HCT116 (cell line): ENCODE data around the gene TLK1. TPM values are rescaled to one million over a fixed set of nuclear protein-coding genes. Genes with fewer than 3 reads are reported as not detected.

ENCODE experiments used
- ATAC-seq: fragments of 200-7000 bp; cut with Tn5 transposase; 2 replicates; pipeline ENCODE4 v1.9.1; 2020; ENCODE audit warnings: mild to moderate bottlenecking, moderate library complexity
- BruUV-seq: library from RNA; stranded (reverse); fragments of 400-500 nt; replicated peaks from 2 replicates; lab custom pipeline; 2021; lab: Mats Ljungman, UMichigan
- CTCF ChIA-PET: fragments of 300-600 bp; sonication (Branson Sonifier 250); formaldehyde crosslinking; loops from one replicate; lab custom pipeline; 2021; ENCODE audit warnings: antibody characterized with exemption; lab: Charles Lee
- POLR2A ChIA-PET: fragments of 300-600, 350-600 bp; sonication (Branson Sonifier 250); formaldehyde crosslinking; loops from one replicate; lab custom pipeline; 2021; ENCODE audit warnings: antibody characterized with exemption; lab: Charles Lee
- RAD21 ChIA-PET, 2 experiments: fragments of 300-600 bp; sonication (Branson Sonifier 250); formaldehyde crosslinking; loops; one replicate each; lab custom pipeline; 2023; ENCODE audit warnings: low total read pairs in 2 of 2; ENCODE audit not compliant: uncharacterized antibody in 2 of 2, unreplicated experiment in 2 of 2, low non-redundant PET in 1 of 2; lab: Charles Lee
- DNase-seq: peaks from one replicate; pipeline ENCODE4 v3.0.0-alpha.2; 2010; ENCODE audit warnings: low read depth, low spot score
- H2AFZ ChIP-seq: fragments of 200-600 bp; shearing (Covaris generic), sonication (generic); 2 replicates; pipeline ENCODE4 v1.6.1; 2017; ENCODE audit warnings: low read depth, mixed run types, mixed read lengths, antibody characterized with exemption, low read length; ENCODE audit not compliant: poor library complexity, severe bottlenecking
- H3K27ac ChIP-seq: 2 replicates; pipeline ENCODE4 v1.5.1; 2012; ENCODE audit warnings: low read depth, low read length
- H3K27me3 ChIP-seq: fragments of 200-600 bp; sonication (generic); 2 replicates; pipeline ENCODE4 v1.6.1; 2016; ENCODE audit warnings: mixed run types, low read length, mixed read lengths; ENCODE audit not compliant: insufficient read depth
- H3K36me3 ChIP-seq, 2 experiments: fragments of 200-500 bp in 1 of 2; fragments of 200-600 bp in 1 of 2; sonication (Bioruptor generic) in 1 of 2; sonication (generic) in 1 of 2; 2 replicates each; pipeline versions ENCODE4 v1.5.1 to v1.6.1; 2014 to 2016; ENCODE audit warnings: low read length in 2 of 2, inconsistent platforms in 1 of 2, mixed read lengths in 1 of 2, mixed run types in 1 of 2; ENCODE audit not compliant: insufficient read depth in 2 of 2, control insufficient read depth in 1 of 2
- H3K4me1 ChIP-seq, 2 experiments: fragments of 200-600 bp in 1 of 2; sonication (generic) in 1 of 2; 2 replicates each; pipeline versions ENCODE4 v1.5.1 to v1.6.1; 2012 to 2017; ENCODE audit warnings: low read length in 2 of 2, inconsistent platforms in 1 of 2, mild to moderate bottlenecking in 1 of 2, mixed read lengths in 1 of 2, mixed run types in 1 of 2, moderate library complexity in 1 of 2; ENCODE audit not compliant: insufficient read depth in 2 of 2, control insufficient read depth in 1 of 2
- H3K4me2 ChIP-seq: fragments of 200-600 bp; sonication (generic); 2 replicates; pipeline ENCODE4 v1.6.1; 2017; ENCODE audit warnings: mixed run types, low read length, mixed read lengths
- H3K4me3 ChIP-seq, 2 experiments: fragments of 200-600 bp in 1 of 2; sonication (generic) in 1 of 2; replicated peaks in 1 of 2; 2 replicates each; pipeline ENCODE4 v1.5.1; 2011 to 2016; ENCODE audit warnings: low read length in 2 of 2, control low read depth in 1 of 2, low read depth in 1 of 2, mild to moderate bottlenecking in 1 of 2, mixed read lengths in 1 of 2, mixed run types in 1 of 2
- H3K79me2 ChIP-seq: fragments of 200-600 bp; sonication (generic); 2 replicates; pipeline ENCODE4 v1.6.1; 2017; ENCODE audit warnings: mild to moderate bottlenecking, mixed run types, low read length, moderate library complexity, mixed read lengths; ENCODE audit not compliant: insufficient read depth
- H3K9ac ChIP-seq: fragments of 200-600 bp; sonication (generic); 2 replicates; pipeline ENCODE4 v1.6.1; 2016; ENCODE audit warnings: low read length, mixed read lengths
- H3K9me2 ChIP-seq: fragments of 200-600 bp; sonication (generic), shearing (Covaris generic); 2 replicates; pipeline ENCODE4 v1.6.1; 2017; ENCODE audit warnings: mixed run types, mild to moderate bottlenecking, moderate library complexity; ENCODE audit not compliant: insufficient read depth
- H3K9me3 ChIP-seq, 2 experiments: fragments of 200-500 bp in 1 of 2; fragments of 200-600 bp in 1 of 2; sonication (Bioruptor generic) in 1 of 2; sonication (generic) in 1 of 2; 2 replicates each; pipeline ENCODE4 v1.6.1; 2014 to 2017; ENCODE audit warnings: low read length in 2 of 2, mixed read lengths in 2 of 2, inconsistent platforms in 1 of 2, low read depth in 1 of 2, mild to moderate bottlenecking in 1 of 2, mixed run types in 1 of 2, moderate library complexity in 1 of 2; ENCODE audit not compliant: control insufficient read depth in 1 of 2, insufficient read depth in 1 of 2
- H4K20me1 ChIP-seq: fragments of 200-600 bp; sonication (generic), shearing (Covaris generic); 2 replicates; pipeline ENCODE4 v1.6.1; 2017; ENCODE audit warnings: mixed run types, mild to moderate bottlenecking, moderate library complexity; ENCODE audit not compliant: insufficient read depth
- CEBPB ChIP-seq: IDR thresholded peaks from 2 replicates; pipeline ENCODE4 v1.6.1; 2012; ENCODE audit warnings: low read depth
- EZH2 ChIP-seq: fragments of 200-600 bp; sonication (generic); IDR thresholded peaks from 2 replicates; pipeline ENCODE4 v1.6.1; 2017; ENCODE audit warnings: antibody characterized with exemption, mixed run types
- EZH2phosphoT487 ChIP-seq: fragments of 200-600 bp; IDR thresholded peaks from 2 replicates; pipeline ENCODE4 v1.6.1; 2018; ENCODE audit warnings: antibody characterized with exemption, borderline replicate concordance
- JUND ChIP-seq: IDR thresholded peaks from 2 replicates; pipeline ENCODE4 v1.6.1; 2012
- POLR2A ChIP-seq: IDR thresholded peaks from 2 replicates; pipeline ENCODE4 v1.7.0; 2011; ENCODE audit warnings: borderline replicate concordance; ENCODE audit not compliant: insufficient read depth, insufficient read length; ENCODE audit errors: extremely low read depth
- SP1 ChIP-seq: IDR thresholded peaks from 2 replicates; pipeline ENCODE4 v1.6.1; 2012; ENCODE audit warnings: low read depth
- SRF ChIP-seq: IDR thresholded peaks from 2 replicates; pipeline ENCODE4 v1.6.1; 2012; ENCODE audit warnings: low read depth
- TCF7L2 ChIP-seq: IDR thresholded peaks from 2 replicates; pipeline ENCODE4 v1.7.0; 2011; ENCODE audit warnings: borderline replicate concordance, inconsistent platforms; ENCODE audit not compliant: insufficient read depth, insufficient read length; ENCODE audit errors: extremely low read depth
- YY1 ChIP-seq: IDR thresholded peaks from 2 replicates; pipeline ENCODE4 v1.6.1; 2011; ENCODE audit warnings: low read length, low read depth, moderate library complexity, mild to moderate bottlenecking; ENCODE audit not compliant: insufficient replicate concordance; ENCODE audit errors: extremely low read depth
- ZFX ChIP-seq: fragments of 450-650 bp; IDR thresholded peaks from 2 replicates; pipeline ENCODE4 v1.6.1; 2017
- intact Hi-C: fragments of 100-400 bp; cut with micrococcal nuclease; formaldehyde crosslinking; loops from 2 replicates; pipeline ENCODE4 v1.10.0; 2022
- total RNA-seq: library from RNA; stranded (reverse); gene quantifications from one replicate; pipeline ENCODE4 v1.2.1, GENCODE V29; 2021; ENCODE audit not compliant: unreplicated experiment
- TF ChIP-seq, protein P1 (sequence below): IDR thresholded peaks from 2 replicates; pipeline ENCODE4 v1.6.1; 2012; ENCODE audit warnings: low read depth
- TF ChIP-seq, protein P2 (sequence below): IDR thresholded peaks from 2 replicates; pipeline ENCODE4 v1.6.1; 2011; ENCODE audit warnings: mild to moderate bottlenecking, low read length, moderate library complexity; ENCODE audit not compliant: insufficient replicate concordance; ENCODE audit errors: extremely low read depth
- TF ChIP-seq, protein P3 (sequence below), 3 experiments: fragments of 200-600 bp in 1 of 3; sonication (generic) in 1 of 3; IDR thresholded peaks in 2 of 3; conservative IDR thresholded peaks in 1 of 3; 2 replicates each; pipeline ENCODE4 v1.5.1; 2012 to 2017; ENCODE audit warnings: low read depth in 2 of 3, low read length in 2 of 3, antibody characterized with exemption in 1 of 3, borderline replicate concordance in 1 of 3, control low read depth in 1 of 3, mild to moderate bottlenecking in 1 of 3, mixed read lengths in 1 of 3, mixed run types in 1 of 3, moderate library complexity in 1 of 3; ENCODE audit not compliant: insufficient read depth in 1 of 3

The TLK1 gene
- total RNA-seq, 1 experiment from 2014 or later = 57.7 TPM

- Histone ChIP-seq H4K20me1 (no peaks in the 10 kb centered on the region), H3K4me1 (peaks cover 12 to 19% of the 10 kb centered on the region in 2 experiments; a peak in 3 of 4 replicates), H2AFZ (peak overlapping the region; percentile 48), H3K79me2 (no peaks in the 10 kb centered on the region), H3K4me3 (peak overlapping the region in 1 of 2 experiments; percentile 62; a peak in 2 of 4 replicates), H3K36me3 (peaks cover 0 to 7% of the 10 kb centered on the region in 2 experiments; a peak in 1 of 4 replicates), H3K9me3 (no peaks in the 10 kb centered on the region), H3K4me2 (peak overlapping the region; percentile 95), H3K27ac (no peak overlapping the region), H3K9ac (peak overlapping the region; percentile 67), H3K9me2 (no peaks in the 10 kb centered on the region), H3K27me3 (no peaks in the 10 kb centered on the region)
- BruUV-seq = no TSS peak
- POLR2A ChIA-PET = interaction anchor here (0.7 to 1.1 kb wide), 2 partner anchors 49 to 444 kb away, joined by 3 read pairs; no protein-coding TSS in a partner anchor
- no peak for TF ChIP-seq ZFX
- TF ChIP-seq SP1 = no peak
- TF ChIP-seq, protein P1, sequence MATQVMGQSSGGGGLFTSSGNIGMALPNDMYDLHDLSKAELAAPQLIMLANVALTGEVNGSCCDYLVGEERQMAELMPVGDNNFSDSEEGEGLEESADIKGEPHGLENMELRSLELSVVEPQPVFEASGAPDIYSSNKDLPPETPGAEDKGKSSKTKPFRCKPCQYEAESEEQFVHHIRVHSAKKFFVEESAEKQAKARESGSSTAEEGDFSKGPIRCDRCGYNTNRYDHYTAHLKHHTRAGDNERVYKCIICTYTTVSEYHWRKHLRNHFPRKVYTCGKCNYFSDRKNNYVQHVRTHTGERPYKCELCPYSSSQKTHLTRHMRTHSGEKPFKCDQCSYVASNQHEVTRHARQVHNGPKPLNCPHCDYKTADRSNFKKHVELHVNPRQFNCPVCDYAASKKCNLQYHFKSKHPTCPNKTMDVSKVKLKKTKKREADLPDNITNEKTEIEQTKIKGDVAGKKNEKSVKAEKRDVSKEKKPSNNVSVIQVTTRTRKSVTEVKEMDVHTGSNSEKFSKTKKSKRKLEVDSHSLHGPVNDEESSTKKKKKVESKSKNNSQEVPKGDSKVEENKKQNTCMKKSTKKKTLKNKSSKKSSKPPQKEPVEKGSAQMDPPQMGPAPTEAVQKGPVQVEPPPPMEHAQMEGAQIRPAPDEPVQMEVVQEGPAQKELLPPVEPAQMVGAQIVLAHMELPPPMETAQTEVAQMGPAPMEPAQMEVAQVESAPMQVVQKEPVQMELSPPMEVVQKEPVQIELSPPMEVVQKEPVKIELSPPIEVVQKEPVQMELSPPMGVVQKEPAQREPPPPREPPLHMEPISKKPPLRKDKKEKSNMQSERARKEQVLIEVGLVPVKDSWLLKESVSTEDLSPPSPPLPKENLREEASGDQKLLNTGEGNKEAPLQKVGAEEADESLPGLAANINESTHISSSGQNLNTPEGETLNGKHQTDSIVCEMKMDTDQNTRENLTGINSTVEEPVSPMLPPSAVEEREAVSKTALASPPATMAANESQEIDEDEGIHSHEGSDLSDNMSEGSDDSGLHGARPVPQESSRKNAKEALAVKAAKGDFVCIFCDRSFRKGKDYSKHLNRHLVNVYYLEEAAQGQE = no peak
- no peak for TF ChIP-seq CEBPB
- TF ChIP-seq YY1 = no peak
- no peak for TF ChIP-seq EZH2
- TF ChIP-seq TCF7L2 = no peak
- no peak for TF ChIP-seq SRF
- TF ChIP-seq, protein P2, sequence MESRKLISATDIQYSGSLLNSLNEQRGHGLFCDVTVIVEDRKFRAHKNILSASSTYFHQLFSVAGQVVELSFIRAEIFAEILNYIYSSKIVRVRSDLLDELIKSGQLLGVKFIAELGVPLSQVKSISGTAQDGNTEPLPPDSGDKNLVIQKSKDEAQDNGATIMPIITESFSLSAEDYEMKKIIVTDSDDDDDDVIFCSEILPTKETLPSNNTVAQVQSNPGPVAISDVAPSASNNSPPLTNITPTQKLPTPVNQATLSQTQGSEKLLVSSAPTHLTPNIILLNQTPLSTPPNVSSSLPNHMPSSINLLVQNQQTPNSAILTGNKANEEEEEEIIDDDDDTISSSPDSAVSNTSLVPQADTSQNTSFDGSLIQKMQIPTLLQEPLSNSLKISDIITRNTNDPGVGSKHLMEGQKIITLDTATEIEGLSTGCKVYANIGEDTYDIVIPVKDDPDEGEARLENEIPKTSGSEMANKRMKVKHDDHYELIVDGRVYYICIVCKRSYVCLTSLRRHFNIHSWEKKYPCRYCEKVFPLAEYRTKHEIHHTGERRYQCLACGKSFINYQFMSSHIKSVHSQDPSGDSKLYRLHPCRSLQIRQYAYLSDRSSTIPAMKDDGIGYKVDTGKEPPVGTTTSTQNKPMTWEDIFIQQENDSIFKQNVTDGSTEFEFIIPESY = no peak
- TF ChIP-seq EZH2phosphoT487 = no peak
- no peak for TF ChIP-seq JUND
- no peak for TF ChIP-seq POLR2A
- TF ChIP-seq, protein P3, sequence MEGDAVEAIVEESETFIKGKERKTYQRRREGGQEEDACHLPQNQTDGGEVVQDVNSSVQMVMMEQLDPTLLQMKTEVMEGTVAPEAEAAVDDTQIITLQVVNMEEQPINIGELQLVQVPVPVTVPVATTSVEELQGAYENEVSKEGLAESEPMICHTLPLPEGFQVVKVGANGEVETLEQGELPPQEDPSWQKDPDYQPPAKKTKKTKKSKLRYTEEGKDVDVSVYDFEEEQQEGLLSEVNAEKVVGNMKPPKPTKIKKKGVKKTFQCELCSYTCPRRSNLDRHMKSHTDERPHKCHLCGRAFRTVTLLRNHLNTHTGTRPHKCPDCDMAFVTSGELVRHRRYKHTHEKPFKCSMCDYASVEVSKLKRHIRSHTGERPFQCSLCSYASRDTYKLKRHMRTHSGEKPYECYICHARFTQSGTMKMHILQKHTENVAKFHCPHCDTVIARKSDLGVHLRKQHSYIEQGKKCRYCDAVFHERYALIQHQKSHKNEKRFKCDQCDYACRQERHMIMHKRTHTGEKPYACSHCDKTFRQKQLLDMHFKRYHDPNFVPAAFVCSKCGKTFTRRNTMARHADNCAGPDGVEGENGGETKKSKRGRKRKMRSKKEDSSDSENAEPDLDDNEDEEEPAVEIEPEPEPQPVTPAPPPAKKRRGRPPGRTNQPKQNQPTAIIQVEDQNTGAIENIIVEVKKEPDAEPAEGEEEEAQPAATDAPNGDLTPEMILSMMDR (IDR thresholded peaks at IDR 0.05 in 2 of 3, conservative IDR thresholded peaks at IDR 0.05 in 1 of 3; ENCODE audit: borderline replicate concordance in 1 of 3, insufficient read depth in 1 of 3, low read depth in 2 of 3, low read length in 2 of 3) = no peak
- CTCF ChIA-PET = interaction anchor here (0.6 to 3.5 kb wide), 6 partner anchors 43 to 559 kb away, joined by 3 to 30 read pairs (median 6); partner anchors contain the start of gene GORASP2
- RAD21 ChIA-PET = interaction anchor here (1.1 to 1.2 kb wide), 2 partner anchors 444 to 601 kb away, joined by 3 read pairs; no protein-coding TSS in a partner anchor
- ATAC-seq (no peak), DNase-seq (no peak)
- intact Hi-C loops = loop anchor here (1.0 to 2.0 kb wide), 3 partner anchors 188 to 461 kb away; partner anchors contain the start of genes METTL8 and TLK1
Observed at GRCh38 chr2:170972296-170973224, 188.1 kb downstream of the TLK1 start.
